BLaER1 treated with 17β-estradiol and CSF1 and Interleukin-3, amounts not matched to agents 10 nM and 100 nM (cell line): ENCODE results near the gene SBF1.
"Not testable (repeated sequence)": the region's sequence is repeated elsewhere in the genome, so short reads cannot be mapped to it uniquely, and the experiment has no call there.

Source experiments
- H3K27ac ChIP-seq, 11 experiments: shearing (Covaris generic); formaldehyde crosslinking; 2 replicates each; pipeline ENCODE4 v1.8.1; 2022
- H3K27me3 ChIP-seq, 11 experiments: shearing (Covaris generic); formaldehyde crosslinking; 2 replicates each; pipeline ENCODE4 v1.8.1; 2022
- H3K36me3 ChIP-seq, 11 experiments: shearing (Covaris generic); formaldehyde crosslinking; 2 replicates each; pipeline ENCODE4 v1.8.1; 2022
- H3K4me1 ChIP-seq, 10 experiments: shearing (Covaris generic); formaldehyde crosslinking; 2 replicates each; pipeline ENCODE4 v1.8.1; 2022
- H3K4me2 ChIP-seq, 11 experiments: shearing (Covaris generic); formaldehyde crosslinking; 2 replicates each; pipeline ENCODE4 v1.8.1; 2022
- H3K4me3 ChIP-seq, 10 experiments: shearing (Covaris generic); formaldehyde crosslinking; 2 replicates each; pipeline ENCODE4 v1.8.1; 2022
- H3K9ac ChIP-seq, 11 experiments: shearing (Covaris generic); formaldehyde crosslinking; 2 replicates each; pipeline ENCODE4 v1.8.1; 2022
- H3K9me3 ChIP-seq, 11 experiments: shearing (Covaris generic); formaldehyde crosslinking; replicated peaks in 1 of 11; 2 replicates each; pipeline ENCODE4 v1.8.1; 2022
- H4K20me1 ChIP-seq, 11 experiments: shearing (Covaris generic); formaldehyde crosslinking; 2 replicates each; pipeline ENCODE4 v1.8.1; 2022
- Cebpa-rat ChIP-seq, 11 experiments: shearing (Covaris generic); IDR thresholded peaks; 2 replicates each; pipeline ENCODE4 v1.8.1; 2022

The SBF1 gene

DNA sequence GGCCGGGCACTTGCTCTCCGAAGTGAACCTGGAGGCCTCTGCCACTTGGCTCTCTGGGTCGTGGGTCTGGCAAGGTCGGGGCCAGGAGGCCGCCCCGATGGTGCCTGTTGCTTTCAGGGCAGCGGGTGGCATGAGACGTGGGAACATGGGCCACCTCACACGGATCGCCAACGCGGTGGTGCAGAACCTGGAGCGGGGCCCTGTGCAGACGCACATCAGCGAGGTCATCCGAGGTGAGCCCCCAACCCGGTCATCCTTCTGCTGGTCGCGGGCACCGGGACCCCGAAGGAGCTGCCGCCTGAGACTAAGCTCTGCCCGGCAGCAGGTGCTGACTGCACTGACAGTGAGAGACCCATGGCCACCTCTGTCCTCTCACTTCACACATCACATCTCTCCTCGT, 40.0 kb downstream of the SBF1 start:
- peak overlapping the region; percentile 12 to 96 (median 81); a peak in 18 of 22 replicates for H3K4me2 ChIP-seq
- no peaks in the 10 kb centered on the region for H3K9me3 ChIP-seq
- peaks cover 17 to 80% (median 61%) of the 10 kb centered on the region in 11 experiments; a peak in 21 of 22 replicates for H4K20me1 ChIP-seq
- no peak for TF ChIP-seq Cebpa-rat (IDR thresholded peaks at IDR 0.05)
- peaks cover 60 to 84% (median 70%) of the 10 kb centered on the region in 11 experiments for H3K36me3 ChIP-seq
- peak overlapping the region in 4 of 11 experiments; percentile 28 to 71 (median 69); a peak in 4 of 22 replicates for H3K27ac ChIP-seq
- no peak overlapping the region for H3K4me3 ChIP-seq
- peak overlapping the region in 3 of 11 experiments; percentile 67 to 70 (median 67); a peak in 2 of 22 replicates for H3K9ac ChIP-seq
- no peaks in the 10 kb centered on the region; a peak in 1 of 22 replicates for H3K27me3 ChIP-seq
- H3K4me1 ChIP-seq = peaks cover 23 to 53% (median 39%) of the 10 kb centered on the region in 10 experiments

DNA sequence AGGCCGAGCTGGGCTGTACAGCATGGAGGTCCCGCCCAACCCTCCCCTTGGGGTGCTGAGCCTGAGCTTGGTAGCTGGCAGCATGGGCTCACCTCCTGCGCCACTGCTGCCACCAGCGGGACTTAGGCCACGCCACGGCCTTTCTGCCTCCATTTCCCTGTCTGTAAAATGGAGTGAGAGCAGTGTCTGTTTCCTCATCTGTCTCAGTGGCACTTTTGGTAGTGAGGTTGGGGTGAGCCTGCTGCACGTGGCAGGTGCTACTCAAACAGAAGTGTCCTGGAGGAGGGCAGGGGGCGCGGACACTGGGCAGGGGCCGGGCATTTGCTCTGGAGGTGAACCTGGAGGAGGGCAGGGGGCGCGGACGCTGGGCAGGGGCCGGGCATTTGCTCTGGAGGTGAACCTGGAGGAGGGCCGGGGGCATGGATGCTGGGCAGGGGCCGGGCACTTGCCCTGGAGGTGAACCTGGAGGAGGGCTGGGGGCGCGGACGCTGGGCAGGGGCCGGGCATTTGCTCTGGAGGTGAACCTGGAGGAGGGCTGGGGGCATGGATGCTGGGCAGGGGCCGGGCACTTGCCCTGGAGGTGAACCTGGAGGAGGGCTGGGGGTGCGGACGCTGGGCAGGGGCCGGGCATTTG, 41.8 kb downstream of the SBF1 start:
- H4K20me1 ChIP-seq = peaks cover 17 to 64% (median 45%) of the 10 kb centered on the region in 11 experiments; a peak in 21 of 22 replicates
- H3K4me3 ChIP-seq, H3K27me3 ChIP-seq, H3K9me3 ChIP-seq, H3K4me2 ChIP-seq, H3K27ac ChIP-seq, H3K9ac ChIP-seq: not testable (repeated sequence)
- H3K36me3 ChIP-seq = peaks cover 60 to 84% (median 70%) of the 10 kb centered on the region in 11 experiments
- H3K4me1 ChIP-seq = peaks cover 11 to 34% (median 27%) of the 10 kb centered on the region in 10 experiments; a peak in 19 of 20 replicates

GRCh38 chr22:50432131-50432876, 42.5 kb downstream of the SBF1 start:
- no peak for TF ChIP-seq Cebpa-rat (IDR thresholded peaks at IDR 0.05)
- peaks cover 17 to 57% (median 41%) of the 10 kb centered on the region in 11 experiments; a peak in 21 of 22 replicates for H4K20me1 ChIP-seq
- peaks cover 11 to 27% (median 26%) of the 10 kb centered on the region in 10 experiments; a peak in 19 of 20 replicates for H3K4me1 ChIP-seq
- no peak overlapping the region for H3K9ac ChIP-seq
- no peaks in the 10 kb centered on the region for H3K9me3 ChIP-seq
- no peak overlapping the region for H3K27ac ChIP-seq
- H3K4me2 ChIP-seq = no peak overlapping the region
- H3K4me3 ChIP-seq = no peak overlapping the region
- peaks cover 59 to 84% (median 69%) of the 10 kb centered on the region in 11 experiments for H3K36me3 ChIP-seq
- H3K27me3 ChIP-seq = no peaks in the 10 kb centered on the region; a peak in 1 of 22 replicates

GRCh38 chr22:50425179-50425916, 49.5 kb downstream of the SBF1 start:
- Histone ChIP-seq H3K9me3 (no peaks in the 10 kb centered on the region), H3K9ac (no peak overlapping the region), H3K4me1 (no peaks in the 10 kb centered on the region), H4K20me1 (peaks cover 0 to 35% (median 9%) of the 10 kb centered on the region in 11 experiments; a peak in 10 of 22 replicates), H3K27ac (no peak overlapping the region), H3K27me3 (no peaks in the 10 kb centered on the region), H3K36me3 (peaks cover 91 to 100% (median 93%) of the 10 kb centered on the region in 11 experiments), H3K4me3 (no peak overlapping the region), H3K4me2 (no peak overlapping the region)
- TF ChIP-seq Cebpa-rat (IDR thresholded peaks at IDR 0.05) = no peak

GRCh38 chr22:50423956-50424355, 50.9 kb downstream of the SBF1 start:
- Histone ChIP-seq H3K9ac (no peak overlapping the region), H3K36me3 (peaks cover 91 to 100% (median 93%) of the 10 kb centered on the region in 11 experiments), H3K4me3 (no peak overlapping the region), H3K9me3 (no peaks in the 10 kb centered on the region), H3K4me2 (no peak overlapping the region), H3K27me3 (no peaks in the 10 kb centered on the region), H4K20me1 (peaks cover 0 to 42% (median 4%) of the 10 kb centered on the region in 11 experiments; a peak in 10 of 22 replicates), H3K4me1 (no peaks in the 10 kb centered on the region), H3K27ac (no peak overlapping the region)
- TF ChIP-seq Cebpa-rat (IDR thresholded peaks at IDR 0.05) = no peak

DNA sequence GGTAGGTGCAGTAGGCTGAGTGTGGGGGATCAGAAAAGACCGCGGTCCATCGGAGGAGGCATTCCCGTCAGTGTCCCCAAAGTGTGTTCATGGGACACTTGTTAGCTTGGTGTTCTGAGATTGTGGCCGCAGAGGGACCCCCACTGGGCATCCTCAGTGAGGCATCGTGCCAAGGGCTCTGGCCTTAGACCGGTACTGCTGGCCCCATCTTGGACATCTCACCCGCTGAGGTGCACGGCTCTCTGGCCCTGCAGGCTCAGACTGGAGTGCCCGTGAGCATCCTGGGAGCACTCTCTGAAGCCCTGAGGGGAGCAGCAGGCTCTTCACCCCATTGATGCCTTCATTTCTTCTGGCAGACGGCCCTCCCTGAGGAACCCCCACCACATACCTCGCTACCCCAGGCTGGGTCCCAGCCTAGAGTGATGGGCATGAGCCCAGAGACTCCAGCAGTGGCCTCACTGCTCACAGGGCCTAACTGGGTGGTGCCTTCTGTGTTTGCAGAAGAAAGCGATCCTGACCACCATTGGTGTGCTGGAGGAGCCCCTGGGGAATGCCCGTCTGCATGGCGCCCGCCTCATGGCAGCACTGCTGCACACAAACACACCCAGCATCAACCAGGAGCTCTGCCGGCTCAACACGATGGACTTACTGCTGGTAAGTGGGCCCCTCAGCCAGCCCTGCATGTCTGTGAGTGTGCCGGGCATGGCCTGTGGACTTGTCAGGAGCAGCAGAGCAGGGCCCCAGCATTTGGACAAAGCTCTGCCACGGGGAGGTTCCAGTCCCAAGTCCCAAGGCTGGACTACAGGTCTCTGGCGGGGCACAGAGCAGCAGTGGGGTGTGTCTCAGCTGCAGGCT, 51.6 kb downstream of the SBF1 start:
- no peak overlapping the region for H3K4me3 ChIP-seq
- no peak for TF ChIP-seq Cebpa-rat (IDR thresholded peaks at IDR 0.05)
- peaks cover 91 to 100% (median 93%) of the 10 kb centered on the region in 11 experiments for H3K36me3 ChIP-seq

DNA sequence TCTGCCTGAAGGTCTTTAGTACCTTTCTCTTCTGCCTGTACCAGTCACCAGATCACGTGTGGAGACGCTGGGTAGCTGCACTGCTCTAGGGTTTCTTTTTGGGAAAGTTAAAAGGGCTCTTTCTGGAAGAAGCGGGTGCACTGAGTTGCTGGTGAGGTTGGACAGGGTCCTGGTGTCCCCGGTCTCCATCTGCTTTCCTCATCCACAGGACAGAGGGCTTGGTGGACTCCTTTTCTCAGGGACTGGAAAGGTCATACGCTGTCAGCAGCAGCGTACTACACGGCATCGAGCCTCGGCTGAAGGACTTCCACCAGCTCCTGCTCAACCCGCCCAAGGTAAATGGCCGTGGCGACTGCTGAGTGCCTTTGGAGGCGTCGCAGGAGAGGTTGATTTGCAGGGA, 52.8 kb downstream of the SBF1 start:
- H3K4me1 ChIP-seq = peaks cover 0 to 8% (median 0%) of the 10 kb centered on the region in 10 experiments; a peak in 3 of 20 replicates
- H3K36me3 ChIP-seq = peaks cover 92 to 100% (median 94%) of the 10 kb centered on the region in 11 experiments
- H3K4me3 ChIP-seq = no peak overlapping the region
- no peak overlapping the region for H3K9ac ChIP-seq
- no peaks in the 10 kb centered on the region for H3K27me3 ChIP-seq
- no peak for TF ChIP-seq Cebpa-rat (IDR thresholded peaks at IDR 0.05)
- H4K20me1 ChIP-seq = peaks cover 0 to 56% (median 6%) of the 10 kb centered on the region in 11 experiments; a peak in 11 of 22 replicates
- H3K27ac ChIP-seq = no peak overlapping the region
- no peaks in the 10 kb centered on the region for H3K9me3 ChIP-seq
- H3K4me2 ChIP-seq = no peak overlapping the region

More for the DNA sequence above, 51.6 kb downstream of the SBF1 start:
- Histone ChIP-seq H3K4me2 (no peak overlapping the region), H3K27me3 (no peaks in the 10 kb centered on the region), H3K9me3 (no peaks in the 10 kb centered on the region), H3K9ac (no peak overlapping the region), H3K27ac (no peak overlapping the region), H4K20me1 (peaks cover 0 to 47% (median under 1%) of the 10 kb centered on the region in 11 experiments; a peak in 10 of 22 replicates), H3K4me1 (no peaks in the 10 kb centered on the region)

GRCh38 chr22:50420581-50420980, 54.3 kb downstream of the SBF1 start:
- peaks cover 96 to 100% (median 98%) of the 10 kb centered on the region in 11 experiments for H3K36me3 ChIP-seq
- no peak for TF ChIP-seq Cebpa-rat (IDR thresholded peaks at IDR 0.05)
- no peak overlapping the region for H3K27ac ChIP-seq
- no peak overlapping the region for H3K4me3 ChIP-seq
- no peaks in the 10 kb centered on the region for H3K9me3 ChIP-seq
- peaks cover 0 to 9% (median 0%) of the 10 kb centered on the region in 10 experiments; a peak in 3 of 20 replicates for H3K4me1 ChIP-seq
- H4K20me1 ChIP-seq = peaks cover 0 to 60% (median 8%) of the 10 kb centered on the region in 11 experiments; a peak in 11 of 22 replicates
- H3K4me2 ChIP-seq = no peak overlapping the region
- H3K9ac ChIP-seq = no peak overlapping the region
- H3K27me3 ChIP-seq = no peaks in the 10 kb centered on the region
